LNCaP clone FGC (cell line): ENCODE results near the gene SND1.

ENCODE experiments used
- DNase-seq: peaks from one replicate; pipeline ENCODE4 v3.0.0-alpha.2; 2011; ENCODE audit warnings: low read depth
- H3K4me3 ChIP-seq: 2 replicates; pipeline ENCODE4 v1.5.1; 2011; ENCODE audit warnings: mild to moderate bottlenecking, low read depth, low read length, control low read depth
- TF ChIP-seq, protein P1 (sequence below): IDR thresholded peaks from 2 replicates; pipeline ENCODE4 v1.5.1; 2012; ENCODE audit warnings: mild to moderate bottlenecking; ENCODE audit not compliant: control insufficient read depth, insufficient read depth; ENCODE audit errors: extremely low read depth

SND1 gene

GRCh38 chr7:127792528-127793342 is 140.7 kb downstream of the SND1 start:
- no peak for DNase-seq
- H3K4me3 ChIP-seq: no peak overlapping the region
- TF ChIP-seq, protein P1, sequence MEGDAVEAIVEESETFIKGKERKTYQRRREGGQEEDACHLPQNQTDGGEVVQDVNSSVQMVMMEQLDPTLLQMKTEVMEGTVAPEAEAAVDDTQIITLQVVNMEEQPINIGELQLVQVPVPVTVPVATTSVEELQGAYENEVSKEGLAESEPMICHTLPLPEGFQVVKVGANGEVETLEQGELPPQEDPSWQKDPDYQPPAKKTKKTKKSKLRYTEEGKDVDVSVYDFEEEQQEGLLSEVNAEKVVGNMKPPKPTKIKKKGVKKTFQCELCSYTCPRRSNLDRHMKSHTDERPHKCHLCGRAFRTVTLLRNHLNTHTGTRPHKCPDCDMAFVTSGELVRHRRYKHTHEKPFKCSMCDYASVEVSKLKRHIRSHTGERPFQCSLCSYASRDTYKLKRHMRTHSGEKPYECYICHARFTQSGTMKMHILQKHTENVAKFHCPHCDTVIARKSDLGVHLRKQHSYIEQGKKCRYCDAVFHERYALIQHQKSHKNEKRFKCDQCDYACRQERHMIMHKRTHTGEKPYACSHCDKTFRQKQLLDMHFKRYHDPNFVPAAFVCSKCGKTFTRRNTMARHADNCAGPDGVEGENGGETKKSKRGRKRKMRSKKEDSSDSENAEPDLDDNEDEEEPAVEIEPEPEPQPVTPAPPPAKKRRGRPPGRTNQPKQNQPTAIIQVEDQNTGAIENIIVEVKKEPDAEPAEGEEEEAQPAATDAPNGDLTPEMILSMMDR: peak; percentile 51

GRCh38 chr7:127793582-127793981 is 141.6 kb downstream of the SND1 start:
- DNase-seq: no peak
- H3K4me3 ChIP-seq: no peak overlapping the region
- TF ChIP-seq, protein P1: no peak

- TF ChIP-seq, protein P1: no peak
- DNase-seq: no peak
- no peak overlapping the region for H3K4me3 ChIP-seq
Measured at GRCh38 chr7:127794136-127794535, 142.1 kb downstream of the SND1 start.

GRCh38 chr7:127794551-127794950 is 142.6 kb downstream of the SND1 start:
- DNase-seq: no peak
- TF ChIP-seq, protein P1: no peak
- no peak overlapping the region for H3K4me3 ChIP-seq

GRCh38 chr7:127798023-127798422 is 146.0 kb downstream of the SND1 start:
- TF ChIP-seq, protein P1: no peak
- DNase-seq: no peak
- H3K4me3 ChIP-seq: no peak overlapping the region

DNA sequence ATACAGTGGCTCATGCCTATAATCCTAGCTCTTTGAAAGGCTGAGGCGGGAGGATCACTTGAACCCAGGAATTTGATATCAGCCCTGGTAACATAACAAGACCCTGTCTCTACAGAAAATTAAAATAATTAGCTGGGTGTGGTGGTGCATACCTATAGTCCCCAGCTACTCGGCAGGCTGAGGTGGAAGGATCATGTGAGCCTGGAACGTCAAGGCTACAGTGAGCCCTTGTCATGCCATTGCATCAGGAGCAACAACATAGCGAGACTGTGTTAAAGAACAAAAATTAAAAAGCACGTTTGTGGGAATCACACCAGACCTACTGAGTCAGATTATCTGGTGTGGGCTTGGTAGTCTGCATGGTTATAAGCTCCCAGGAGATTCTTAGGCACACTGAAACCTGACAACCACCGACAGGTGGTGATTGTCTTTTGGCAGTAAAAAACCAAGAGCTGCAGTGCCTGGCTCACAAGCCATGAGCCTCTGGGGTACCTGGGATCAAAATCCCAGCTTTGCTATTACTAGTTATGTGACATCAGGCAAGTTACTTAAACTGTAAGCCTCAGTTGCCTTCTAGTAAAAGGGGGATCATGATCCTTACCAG is 146.9 kb downstream of the SND1 start:
- DNase-seq: no peak
- H3K4me3 ChIP-seq: no peak overlapping the region

More for the DNA sequence above, 146.9 kb downstream of the SND1 start:
- TF ChIP-seq, protein P1: no peak
